AG09319 (cell line): ENCODE results near the gene GFRAL.
A peak's percentile ranks its signal among the peaks of the same experiment; 100 is the strongest.
"Not testable (repeated sequence)": the region's sequence is repeated elsewhere in the genome, so short reads cannot be mapped to it uniquely, and the experiment has no call there.

ENCODE experiments used
- DNase-seq: peaks from one replicate; pipeline ENCODE4 v3.0.0-alpha.2; 2010; ENCODE audit warnings: low read depth; ENCODE audit errors: extremely low read depth
- TF ChIP-seq, protein P1 (sequence below): IDR thresholded peaks from 2 replicates; pipeline ENCODE4 v1.5.1; 2011; ENCODE audit warnings: low read depth, mild to moderate bottlenecking, inconsistent platforms, low read length, moderate library complexity

Gene GFRAL, protein sequence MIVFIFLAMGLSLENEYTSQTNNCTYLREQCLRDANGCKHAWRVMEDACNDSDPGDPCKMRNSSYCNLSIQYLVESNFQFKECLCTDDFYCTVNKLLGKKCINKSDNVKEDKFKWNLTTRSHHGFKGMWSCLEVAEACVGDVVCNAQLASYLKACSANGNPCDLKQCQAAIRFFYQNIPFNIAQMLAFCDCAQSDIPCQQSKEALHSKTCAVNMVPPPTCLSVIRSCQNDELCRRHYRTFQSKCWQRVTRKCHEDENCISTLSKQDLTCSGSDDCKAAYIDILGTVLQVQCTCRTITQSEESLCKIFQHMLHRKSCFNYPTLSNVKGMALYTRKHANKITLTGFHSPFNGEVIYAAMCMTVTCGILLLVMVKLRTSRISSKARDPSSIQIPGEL

DNA sequence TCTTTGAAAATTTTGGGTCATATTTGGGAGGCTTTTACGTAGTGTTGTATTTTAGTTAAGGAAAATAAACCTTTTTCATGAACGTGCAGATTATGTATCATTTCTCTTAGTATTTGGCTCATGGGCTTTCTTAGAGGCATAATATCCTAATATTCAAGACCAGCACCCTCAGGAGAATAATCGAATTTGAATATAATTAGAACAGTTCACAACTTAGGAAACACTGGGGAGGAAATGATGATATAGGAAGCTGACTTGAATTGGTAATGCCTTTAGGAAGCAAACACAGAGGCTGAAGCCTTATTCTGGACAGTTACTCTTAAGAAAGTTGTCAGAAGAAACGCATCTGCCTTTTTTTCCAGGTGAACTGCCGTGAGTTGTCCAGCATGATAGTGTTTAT lies at the start of gene GFRAL:
Gene GFRAL (plus strand): TSS at position 301 of the 400 bp plus-strand sequence. CDS start 86 bp downstream, at position 387.
- TF ChIP-seq, protein P1, sequence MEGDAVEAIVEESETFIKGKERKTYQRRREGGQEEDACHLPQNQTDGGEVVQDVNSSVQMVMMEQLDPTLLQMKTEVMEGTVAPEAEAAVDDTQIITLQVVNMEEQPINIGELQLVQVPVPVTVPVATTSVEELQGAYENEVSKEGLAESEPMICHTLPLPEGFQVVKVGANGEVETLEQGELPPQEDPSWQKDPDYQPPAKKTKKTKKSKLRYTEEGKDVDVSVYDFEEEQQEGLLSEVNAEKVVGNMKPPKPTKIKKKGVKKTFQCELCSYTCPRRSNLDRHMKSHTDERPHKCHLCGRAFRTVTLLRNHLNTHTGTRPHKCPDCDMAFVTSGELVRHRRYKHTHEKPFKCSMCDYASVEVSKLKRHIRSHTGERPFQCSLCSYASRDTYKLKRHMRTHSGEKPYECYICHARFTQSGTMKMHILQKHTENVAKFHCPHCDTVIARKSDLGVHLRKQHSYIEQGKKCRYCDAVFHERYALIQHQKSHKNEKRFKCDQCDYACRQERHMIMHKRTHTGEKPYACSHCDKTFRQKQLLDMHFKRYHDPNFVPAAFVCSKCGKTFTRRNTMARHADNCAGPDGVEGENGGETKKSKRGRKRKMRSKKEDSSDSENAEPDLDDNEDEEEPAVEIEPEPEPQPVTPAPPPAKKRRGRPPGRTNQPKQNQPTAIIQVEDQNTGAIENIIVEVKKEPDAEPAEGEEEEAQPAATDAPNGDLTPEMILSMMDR: no peak
- no peak for DNase-seq

DNA sequence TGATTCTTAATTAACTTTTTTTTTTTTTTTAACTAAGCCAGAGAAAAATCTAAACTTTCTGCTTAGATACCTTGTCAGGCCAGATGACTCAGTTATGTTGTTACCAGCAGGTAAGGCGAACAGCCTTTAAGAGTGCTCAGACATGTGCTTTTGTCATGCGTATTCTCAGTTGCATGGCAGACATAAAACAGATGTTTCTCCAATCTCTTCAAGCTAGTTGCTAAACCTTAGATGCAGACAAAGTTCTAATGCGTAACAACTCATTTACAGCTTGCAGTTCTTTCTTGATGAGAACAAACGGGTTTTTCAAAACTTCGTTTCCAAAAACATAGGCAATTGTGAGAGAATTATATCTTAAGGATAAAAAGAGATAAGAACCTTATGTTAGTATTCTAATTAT lies 49.6 kb upstream of the GFRAL start:
- DNase-seq: no peak
- TF ChIP-seq, protein P1: no peak

DNA sequence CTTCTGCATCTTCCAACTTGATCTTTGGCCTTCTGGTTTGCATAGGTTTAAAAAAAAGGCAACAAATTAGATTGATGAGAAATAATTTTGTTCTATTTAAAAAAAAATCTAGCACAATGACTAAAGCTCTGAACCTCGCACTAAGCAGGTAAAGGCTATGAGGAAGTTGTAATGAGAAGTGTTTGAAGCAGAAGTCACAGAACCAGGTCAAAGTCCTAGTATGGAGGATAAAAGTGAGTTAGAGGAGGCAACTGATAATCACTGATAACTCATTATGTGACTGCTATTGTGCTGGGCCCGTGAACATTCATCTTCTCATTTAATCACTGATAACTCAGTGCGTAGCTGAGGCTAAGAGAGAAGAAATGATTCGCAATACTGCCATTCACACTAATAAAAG lies 46.1 kb upstream of the GFRAL start:
- no peak for DNase-seq
- TF ChIP-seq, protein P1: no peak

DNA sequence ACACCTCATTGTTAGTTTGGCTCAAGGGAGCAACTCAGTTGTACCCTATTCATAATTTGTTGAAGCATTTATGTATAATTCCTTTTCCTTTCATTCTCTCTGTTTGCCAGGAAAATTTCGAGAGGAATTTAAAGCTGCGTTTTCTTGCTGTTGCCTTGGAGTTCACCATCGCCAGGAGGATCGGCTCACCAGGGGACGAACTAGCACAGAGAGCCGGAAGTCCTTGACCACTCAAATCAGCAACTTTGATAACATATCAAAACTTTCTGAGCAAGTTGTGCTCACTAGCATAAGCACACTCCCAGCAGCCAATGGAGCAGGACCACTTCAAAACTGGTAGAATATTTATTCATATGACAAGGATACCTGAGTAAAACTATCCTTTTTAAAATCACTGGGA lies 45.2 kb upstream of the GFRAL start:
- DNase-seq: no peak
- TF ChIP-seq, protein P1: no peak

DNA sequence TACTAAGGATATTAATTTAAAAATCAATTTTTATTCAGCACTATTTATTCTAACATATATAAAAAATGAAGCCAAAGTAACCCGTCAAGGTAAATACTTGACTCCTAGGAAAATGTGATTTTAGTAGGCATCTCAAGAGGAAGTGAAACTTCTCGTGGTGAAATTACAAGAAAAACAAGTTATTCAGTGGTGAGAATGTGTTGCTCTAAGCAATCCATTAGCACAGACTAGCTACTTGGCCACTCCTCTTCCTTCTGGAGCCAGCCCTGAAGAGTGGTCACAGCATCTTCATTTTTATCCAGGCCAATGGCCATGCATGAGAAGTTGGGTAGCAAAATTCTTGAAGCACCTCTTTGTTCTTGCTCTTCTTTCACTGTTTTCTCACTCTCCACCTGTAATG lies 40.4 kb upstream of the GFRAL start:
- no peak for DNase-seq
- TF ChIP-seq, protein P1: no peak

DNA sequence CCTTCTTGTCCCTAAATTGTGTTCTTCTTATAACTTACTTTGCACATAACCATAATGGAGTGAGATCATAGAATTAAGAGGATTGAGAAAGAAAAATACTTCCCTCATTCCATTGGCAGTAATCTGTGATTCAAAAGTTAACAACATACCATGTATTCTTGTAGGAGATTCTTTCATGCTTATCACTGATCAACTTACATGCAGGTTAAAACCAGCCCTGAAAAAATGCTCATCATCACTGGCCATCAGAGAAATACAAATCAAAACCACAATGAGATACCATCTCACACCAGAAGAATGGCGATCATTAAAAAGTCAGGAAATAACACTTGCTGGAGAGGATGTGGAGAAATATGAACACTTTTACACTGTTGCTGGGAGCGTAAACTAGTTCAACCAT lies 36.5 kb upstream of the GFRAL start:
- no peak for DNase-seq
- TF ChIP-seq, protein P1: no peak

DNA sequence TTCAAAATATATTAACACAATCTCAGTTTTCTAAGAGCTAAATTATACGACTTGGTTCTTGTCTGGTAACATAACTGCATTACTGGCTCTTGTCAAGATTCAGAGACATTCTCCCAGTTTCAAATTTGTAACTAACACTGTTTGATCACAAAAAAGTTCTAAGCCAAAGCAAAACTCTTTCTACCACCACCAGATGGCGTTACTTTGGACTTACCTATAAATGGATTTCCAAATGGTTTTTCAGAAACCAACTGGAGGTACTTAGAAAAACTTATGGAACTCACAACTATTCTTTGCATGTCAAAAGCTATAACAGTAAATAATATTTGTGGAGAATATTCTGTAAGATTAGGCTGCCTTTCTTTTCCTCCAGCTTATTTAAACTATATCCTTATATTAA lies 34.2 kb upstream of the GFRAL start:
- TF ChIP-seq, protein P1: peak; percentile 25
- DNase-seq: no peak

DNA sequence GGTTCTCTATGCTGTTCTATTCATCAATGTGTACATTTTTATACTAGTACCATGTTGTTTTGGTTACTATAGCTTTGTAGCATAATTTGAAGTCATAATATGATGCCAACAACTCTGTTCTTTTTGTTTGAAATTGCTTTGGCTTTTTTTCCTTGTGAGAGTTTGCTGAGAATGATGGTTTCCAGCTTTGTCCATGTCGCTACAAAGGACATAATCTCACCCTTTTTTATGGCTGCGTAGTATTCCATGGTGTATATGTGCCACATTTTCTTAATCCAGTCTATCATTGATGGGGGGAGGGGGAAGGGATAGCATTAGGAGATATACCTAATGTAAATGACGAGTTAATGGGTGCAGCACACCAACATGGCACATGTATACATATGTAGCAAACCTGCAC lies 30.1 kb upstream of the GFRAL start:
- not testable (repeated sequence) for DNase-seq
